ENCODE measurements around the gene SUMO2.
"Not testable (repeated sequence)": the region's sequence is repeated elsewhere in the genome, so short reads cannot be mapped to it uniquely, and the experiment has no call there.

Gene SUMO2

DNA sequence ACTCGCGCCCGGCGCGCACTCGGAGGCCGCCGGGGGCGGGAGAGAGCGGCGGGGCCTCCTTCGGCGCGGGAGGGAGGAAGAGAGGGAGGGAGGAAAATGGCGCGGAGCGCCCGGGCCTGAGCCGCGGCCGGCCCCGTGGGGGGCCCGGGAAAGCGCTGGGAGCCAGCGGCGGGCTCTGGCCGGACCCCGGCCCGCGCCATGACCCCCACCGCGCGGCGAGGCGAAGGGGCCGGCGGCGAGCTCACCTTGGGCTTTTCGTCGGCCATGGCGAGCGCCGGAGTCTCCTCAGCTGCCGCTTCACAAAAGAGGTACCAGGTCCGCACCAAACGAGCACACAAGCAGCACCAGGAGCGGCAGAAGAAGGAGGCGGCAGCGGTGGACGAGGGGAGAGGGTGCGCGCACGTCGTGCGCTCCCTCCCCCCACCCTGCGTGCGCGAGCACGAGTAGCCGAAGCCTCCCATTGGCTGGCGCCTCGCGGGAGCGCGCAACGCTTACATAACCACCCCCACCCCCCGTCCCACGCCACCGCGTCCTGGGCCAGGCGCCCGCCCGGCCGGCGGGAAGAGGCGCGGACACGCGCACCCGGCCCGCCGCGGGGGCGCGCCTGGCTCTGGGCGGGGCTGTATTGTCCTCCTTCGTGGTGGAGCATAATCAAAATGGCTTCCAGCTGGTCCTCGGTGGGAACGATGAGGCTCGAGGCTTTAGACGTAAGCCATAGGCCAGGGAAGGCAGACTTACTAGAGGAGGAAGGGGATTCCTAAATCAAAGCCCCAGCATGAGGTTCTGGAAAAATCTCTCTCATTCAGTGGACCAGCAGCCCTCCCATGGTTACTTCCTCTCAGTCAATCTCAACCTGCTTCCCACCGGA is at the start of gene SUMO2:
SUMO2 (minus strand) TSS at position 391 of the 868 bp plus-strand sequence; CDS start at position 266, 125 bp downstream.
- DNase-seq (ENCODE audit: low read depth in 2 of 2): peak; percentile 90 to 91

DNA sequence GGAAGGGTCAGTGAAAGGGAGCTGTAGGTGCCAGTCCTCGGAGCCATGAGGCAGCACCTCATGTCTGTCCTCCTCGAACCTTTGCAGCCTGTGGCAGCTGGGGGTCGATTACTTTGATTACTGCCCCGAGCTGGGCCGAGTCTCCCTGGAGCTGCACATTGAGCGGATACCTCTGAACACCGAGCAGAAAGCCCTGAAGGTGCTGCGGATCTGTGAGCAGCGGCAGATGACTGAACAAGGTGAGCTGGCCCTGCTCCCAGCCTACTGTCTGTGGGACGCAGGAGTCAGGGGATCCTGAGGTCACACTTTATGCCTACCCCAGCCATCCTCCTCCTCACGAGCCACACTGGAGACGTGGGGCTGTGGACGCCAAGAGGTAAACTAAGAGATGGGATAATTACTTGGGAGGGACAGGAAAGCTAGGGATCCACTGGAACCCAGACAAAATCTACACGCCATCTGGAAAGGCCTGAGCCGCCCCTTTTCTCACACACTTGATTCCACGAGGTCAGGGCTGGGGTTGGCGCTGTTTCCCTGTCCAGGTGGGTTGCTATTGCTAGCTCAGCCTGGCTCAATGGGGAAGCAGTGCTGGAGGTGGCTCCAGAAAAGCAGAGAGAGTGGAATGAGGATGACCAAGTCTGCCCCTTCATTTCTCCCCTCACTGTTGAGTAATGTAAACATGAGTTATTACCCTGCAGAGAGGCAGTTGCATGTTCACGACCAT is 49.1 kb upstream of the SUMO2 start:
- DNase-seq (ENCODE audit: low read depth in 2 of 2): no peak

DNA sequence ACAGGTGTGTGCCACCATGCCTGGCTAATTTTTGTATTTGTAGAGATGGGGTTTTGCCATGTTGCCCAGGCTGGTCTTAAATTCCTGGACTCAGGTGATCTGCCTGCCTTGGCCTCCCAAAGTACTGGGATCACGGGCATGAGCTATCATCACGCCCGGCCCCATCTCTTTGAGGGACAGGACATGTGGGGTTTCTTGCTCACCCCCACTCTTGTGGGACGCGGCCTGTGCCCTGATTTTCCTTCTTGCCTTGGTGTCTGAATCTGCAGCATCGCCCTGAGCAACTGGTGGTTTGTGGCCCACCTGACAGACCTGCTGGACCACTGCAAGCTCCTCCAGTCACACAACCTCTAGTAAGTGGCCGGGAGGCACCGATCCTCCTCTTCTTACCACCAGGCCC is 48.3 kb upstream of the SUMO2 start:
- DNase-seq (ENCODE audit: low read depth in 2 of 2): no peak

DNA sequence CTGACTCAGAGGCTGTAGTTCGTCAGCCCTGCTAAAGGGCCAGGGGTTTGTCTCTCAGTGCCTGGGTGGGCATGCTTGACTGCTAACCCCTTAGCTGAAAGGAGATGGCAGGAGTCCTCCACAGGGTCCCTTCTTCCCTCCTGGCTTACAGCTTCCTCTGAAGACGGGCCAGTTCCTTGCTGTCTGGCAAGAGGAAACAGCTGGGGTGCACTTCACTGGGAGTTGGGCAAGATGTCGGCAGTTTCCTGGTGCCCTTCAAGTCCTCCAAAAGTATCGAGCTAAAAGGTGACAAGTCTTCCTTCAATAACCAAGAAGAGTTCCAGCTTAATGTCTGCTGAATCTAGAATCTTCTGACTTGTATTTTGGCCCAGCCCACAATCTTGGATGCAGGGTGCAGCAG is 46.1 kb upstream of the SUMO2 start:
- no peak for DNase-seq (ENCODE audit: low read depth in 2 of 2)

DNA sequence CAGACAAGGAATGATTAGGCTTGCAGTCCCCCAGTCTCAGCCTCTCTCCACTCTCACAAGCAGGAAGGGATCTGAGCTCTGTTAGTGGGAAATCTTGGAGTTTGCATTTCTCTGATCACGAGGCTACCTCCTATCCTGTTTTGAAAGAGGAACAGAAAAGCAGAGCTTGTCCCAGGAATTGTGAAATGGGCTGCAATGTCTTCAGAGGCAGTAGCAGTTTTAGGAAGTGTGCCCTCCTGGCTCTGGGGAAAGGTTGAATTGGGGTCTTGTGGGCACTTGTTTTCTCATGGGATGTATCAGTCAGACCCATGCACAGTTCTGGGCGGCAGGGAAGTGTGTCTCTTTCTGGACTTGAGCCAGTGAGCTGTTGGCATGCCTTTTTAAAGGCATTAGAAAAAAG is 45.5 kb upstream of the SUMO2 start:
- DNase-seq (ENCODE audit: low read depth in 2 of 2): no peak

DNA sequence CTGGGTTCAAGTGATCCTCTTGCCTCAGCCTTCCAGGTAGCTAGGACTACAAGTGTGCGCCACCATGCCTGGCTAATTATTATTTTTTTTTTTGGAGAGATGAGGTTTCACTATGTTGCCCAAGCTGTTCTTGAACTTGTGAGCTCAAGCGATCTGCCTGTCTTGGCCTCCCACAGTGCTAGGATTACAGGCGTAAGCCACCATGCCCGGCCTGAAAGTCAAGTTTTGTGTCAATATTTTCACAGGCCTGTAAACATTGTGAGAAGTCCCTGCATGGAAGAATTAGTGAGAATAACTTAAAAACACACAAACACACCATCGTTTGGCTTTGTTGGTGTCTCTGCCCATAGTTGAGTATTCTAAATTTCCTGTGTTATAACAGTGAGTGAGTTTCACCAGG is 45.0 kb upstream of the SUMO2 start:
- DNase-seq (ENCODE audit: low read depth in 2 of 2): no peak

DNA sequence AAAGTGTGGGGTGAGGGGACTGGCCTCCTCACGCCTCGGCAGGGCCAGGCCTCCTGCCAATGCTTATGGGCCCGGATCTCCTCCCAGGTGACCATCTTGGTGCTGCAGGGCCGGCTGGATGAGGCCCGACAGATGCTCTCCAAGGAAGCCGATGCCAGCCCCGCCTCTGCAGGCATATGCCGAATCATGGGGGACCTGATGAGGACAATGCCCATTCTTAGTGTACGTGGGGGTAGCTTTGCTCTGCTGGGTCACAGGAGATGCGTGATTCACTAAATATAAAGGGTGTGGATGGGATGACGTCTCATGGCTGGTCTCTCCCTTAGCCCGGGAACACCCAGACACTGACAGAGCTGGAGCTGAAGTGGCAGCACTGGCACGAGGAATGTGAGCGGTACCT is 42.3 kb upstream of the SUMO2 start:
- DNase-seq (ENCODE audit: low read depth in 2 of 2): no peak

DNA sequence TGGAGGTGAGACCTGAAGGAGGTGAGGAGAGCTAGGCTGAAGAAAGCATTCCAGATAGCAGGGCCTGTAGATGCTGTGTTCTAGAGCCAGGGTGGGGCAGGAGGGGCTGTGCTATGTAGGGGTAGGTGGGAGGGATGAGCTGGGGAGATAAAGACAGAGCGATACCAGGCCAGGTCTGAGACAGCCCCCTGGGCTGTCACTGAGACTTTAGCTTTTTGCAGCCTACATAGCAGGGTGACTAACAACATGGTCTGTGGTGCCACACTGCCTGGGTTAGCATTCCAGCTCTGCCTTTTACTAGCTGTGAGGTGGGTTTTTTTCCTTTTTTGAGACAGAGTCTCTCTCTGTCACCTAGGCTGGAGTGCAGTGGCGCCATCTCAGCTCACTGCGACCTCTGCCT is 37.1 kb upstream of the SUMO2 start:
- DNase-seq (ENCODE audit: low read depth in 2 of 2): no peak

DNA sequence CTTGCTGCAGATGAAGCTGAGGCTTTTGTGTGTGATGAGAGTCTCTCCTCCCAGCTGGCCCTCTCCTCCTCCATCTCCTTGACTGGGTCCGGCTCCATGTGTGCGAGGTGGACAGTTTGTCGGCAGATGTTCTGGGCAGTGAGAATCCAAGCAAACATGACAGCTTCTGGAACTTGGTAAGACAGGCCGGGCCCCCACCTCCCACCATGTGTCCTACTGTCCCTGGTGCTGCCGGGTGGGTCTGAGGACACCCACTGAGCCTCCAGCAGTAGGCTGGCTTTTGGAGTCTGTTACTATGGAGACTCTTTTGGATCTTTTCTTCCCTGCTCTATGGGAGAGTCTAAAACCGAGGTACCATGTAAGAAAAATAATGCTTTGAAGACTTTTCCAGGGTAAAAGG is 35.4 kb upstream of the SUMO2 start:
- no peak for DNase-seq (ENCODE audit: low read depth in 2 of 2)

DNA sequence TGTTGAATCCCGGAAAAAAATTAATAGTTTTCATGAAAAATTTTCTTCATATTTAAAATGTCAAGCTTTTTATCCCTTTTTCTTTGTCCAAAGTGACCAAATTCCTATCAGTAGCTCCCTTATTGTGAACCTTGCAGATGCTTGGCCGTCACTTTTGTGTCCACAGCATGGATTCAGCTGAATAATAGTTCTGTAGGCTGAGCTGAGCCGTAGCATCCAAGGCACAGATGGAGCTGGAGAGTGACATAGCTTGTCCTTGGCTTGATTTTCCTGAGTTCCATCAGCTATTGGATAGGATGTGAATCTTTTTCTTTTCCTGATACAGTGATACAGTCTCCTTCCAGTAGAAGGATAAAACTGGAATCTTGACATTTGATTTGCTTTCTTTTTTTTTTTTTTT is 26.3 kb upstream of the SUMO2 start:
- no peak for DNase-seq (ENCODE audit: low read depth in 2 of 2)

DNA sequence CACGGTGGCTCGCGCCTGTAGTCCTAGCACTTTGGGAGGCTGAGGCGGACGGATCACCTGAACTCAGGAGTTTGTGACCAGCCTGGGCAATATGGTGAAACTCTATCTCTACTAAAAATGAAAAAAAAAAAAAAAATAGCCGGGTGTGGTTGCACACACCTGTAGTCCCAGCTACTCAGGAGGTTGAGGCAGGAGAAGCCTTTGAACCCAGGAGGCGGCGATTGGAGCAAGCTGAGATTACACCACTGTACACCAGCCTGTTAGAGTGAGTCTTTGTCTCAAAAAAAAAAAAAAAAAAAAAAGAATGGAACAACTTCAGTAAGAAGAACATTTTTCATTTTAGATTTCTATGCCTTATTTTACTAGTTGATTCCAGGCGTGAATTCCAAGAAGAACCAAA is 25.4 kb upstream of the SUMO2 start:
- DNase-seq (ENCODE audit: low read depth in 2 of 2): no peak

DNA sequence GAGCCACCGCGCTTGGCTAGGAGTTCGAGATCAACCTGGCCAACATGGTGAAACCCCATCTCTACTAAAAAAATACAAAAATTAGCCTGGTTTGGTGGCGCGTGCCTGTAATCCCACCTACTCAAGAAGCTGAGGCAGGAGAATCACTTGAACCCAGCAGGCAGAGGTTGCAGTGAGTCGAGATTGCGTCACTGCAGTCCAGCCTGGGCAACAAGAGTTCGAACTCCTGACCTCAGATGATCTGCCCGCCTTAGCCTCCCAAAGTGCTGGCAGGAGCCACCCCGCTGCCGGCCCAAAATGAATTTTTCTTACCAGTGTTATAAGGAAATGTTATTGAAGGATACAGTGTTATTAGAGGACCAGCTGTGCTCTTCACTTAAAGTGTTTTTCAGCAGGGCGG is 25.0 kb upstream of the SUMO2 start:
- DNase-seq (ENCODE audit: low read depth in 2 of 2): no peak

DNA sequence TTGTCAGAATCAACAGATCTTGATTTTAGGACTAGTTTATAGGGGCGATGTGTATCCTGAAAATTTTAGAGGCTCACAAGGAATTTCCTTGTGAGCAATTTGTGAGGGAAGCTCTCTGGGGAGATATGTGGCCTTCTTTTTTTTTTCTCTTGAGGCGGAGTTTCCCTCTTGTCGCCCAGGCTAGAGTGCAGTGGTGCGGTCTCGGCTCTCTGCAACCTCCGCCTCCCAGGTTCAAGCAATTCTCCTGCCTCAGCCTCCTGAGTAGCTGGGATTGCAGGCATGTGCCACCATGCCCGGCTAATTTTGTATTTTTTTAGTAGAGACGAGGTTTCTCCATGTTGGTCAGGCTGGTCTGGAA is 24.3 kb upstream of the SUMO2 start:
- not testable (repeated sequence) for DNase-seq (ENCODE audit: low read depth in 2 of 2)

DNA sequence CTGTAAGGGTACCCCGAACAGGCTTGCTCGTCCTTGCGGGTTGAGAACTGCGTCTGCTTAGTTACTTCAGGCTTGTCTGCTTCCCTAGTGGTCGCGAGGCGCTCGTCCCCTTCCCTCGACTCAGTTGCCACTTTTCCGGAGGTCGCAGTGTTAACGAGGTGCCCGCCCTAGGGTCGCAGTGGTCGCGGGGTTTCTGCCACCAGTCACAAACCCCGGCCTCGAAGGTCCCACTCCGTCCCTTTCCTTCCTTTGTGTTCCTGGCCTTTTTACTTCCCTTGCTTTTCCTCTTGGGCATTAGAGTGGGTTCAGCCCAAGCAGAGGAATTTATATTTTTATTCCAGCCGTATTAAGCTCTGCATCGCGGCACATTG is 23.0 kb upstream of the SUMO2 start:
- DNase-seq (ENCODE audit: low read depth in 2 of 2): no peak

DNA sequence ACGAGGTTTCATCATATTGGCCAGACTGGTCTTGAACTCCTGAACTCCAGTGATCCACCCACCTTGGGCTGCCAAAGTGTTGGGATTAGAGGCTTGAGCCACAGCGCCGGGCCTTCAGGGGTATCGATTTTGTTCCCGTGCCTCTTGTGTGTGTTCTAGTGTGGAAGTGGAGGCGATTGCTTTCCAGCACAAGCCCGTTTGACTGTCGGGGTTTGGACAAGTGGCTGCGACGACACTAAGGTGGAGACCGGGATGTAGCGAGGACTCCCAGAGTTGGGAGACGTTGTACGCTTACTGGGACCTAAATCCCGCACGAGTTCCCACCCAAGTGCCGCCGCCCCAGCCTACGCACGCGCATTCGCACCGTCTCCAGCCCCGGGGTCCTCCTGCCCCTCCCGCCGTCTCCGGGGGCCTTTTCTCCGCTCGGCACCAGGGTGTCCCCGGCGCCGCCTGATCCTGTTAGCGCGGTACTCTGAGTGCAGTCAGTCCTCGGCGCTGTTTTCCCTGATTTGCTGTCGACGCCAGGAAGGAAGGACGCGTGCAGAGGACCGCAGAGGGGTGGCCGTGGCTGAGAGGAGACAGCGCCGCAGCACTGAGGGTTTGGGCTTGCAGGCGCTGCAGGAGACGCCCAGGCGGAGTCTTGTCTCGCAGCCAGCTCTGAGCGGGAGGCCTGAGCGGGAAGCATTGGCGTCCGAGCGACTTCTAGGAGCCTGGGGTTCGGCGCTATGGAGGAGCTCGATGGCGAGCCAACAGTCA is 22.5 kb upstream of the SUMO2 start, which contains the start of gene NUP85:
NUP85 (plus strand) TSS at position 643 of the 756 bp plus-strand sequence; CDS start at position 726, 83 bp downstream.
- DNase-seq (ENCODE audit: low read depth in 2 of 2): peak; percentile 78 to 80

DNA sequence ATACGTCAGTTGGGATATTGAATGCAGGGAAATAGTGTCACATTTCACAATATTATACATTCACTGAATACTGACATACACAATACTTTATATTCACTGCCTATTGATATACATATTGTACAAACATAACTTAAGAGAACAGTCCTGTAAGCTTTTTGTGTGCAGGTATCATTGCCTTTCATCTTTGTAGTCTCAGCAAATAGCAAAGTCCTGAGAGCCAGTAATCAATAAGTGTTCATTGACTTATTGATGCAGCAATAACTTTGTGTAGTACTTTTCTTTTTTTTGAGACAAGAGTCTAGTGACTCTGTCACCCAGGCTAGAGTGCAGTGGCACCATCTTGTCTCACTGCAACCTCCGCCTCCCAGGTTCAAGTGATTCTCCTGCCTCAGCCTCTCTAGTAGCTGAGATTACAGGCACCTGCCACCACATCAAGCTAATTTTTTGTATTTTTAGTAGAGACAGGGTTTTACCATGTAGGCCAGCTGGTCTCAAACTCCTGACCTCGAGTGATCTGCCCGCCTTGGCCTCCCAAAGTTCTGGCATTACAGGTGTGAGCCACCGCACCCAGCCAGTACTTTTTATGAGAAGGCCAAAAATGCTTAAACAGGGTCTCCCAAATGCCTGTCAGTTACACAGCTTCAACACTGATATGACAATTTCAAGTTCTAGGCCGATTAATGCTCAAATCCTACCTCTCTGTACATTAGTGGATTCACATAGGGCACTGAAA is 17.3 kb upstream of the SUMO2 start:
- DNase-seq (ENCODE audit: low read depth in 2 of 2): no peak

DNA sequence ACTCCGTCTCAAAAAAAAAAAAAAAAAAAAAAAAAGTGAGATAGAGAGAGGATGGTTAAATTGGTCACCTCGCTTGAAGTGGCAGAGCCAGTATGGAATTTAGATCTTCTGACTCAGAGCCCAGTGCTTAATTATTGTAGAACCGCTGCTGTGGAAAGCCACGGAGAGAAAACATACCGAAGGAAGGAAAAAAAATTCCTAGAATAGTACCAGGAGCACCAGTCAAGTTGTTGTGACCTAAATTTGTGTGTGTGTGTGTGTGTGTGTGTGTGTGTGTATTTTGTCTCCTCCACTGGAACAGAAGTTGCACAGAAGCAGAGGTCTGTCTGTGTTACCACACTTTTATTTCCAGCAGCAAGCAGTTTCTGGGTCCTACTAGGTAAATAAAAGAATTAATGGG is 12.1 kb upstream of the SUMO2 start:
- no peak for DNase-seq (ENCODE audit: low read depth in 2 of 2)

DNA sequence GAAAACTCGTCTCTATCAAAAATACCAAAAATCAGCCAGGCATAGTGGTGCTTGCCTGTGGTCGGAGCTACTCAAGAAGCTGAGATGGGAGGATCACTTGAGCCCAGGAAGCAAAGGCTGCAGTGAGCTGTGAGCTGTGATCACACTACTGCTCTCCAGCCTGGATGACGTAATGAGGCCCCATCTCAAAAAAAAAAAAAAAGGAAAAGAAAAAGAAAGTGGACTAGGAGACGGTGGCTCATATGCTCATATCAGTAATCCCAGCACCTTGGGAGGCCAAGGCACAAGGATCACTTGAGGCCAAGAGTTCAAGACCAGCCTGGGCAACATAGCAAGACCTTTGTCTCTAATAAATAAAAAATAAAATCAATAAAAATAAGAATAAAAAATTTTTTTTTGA is 8.8 kb upstream of the SUMO2 start:
- DNase-seq (ENCODE audit: low read depth in 2 of 2): no peak

DNA sequence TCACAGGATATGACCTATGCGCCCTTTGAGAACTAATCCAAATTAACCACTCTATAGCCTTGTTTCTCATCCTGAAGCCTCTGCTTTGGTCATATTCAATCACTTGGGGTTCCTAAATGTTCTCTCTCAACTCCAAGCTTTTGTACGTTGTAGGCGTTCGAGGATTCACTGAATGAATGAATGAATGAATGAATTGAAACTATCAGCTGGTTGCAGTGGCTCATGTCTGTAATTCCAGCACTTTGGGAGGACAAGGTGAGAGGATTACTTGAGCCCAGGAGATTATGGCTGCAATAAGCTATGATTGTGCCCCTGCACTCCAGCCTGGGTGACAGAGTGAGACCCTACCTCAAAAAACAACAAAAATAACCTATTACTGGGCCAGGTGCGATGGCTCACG is 5.9 kb upstream of the SUMO2 start:
- no peak for DNase-seq (ENCODE audit: low read depth in 2 of 2)

DNA sequence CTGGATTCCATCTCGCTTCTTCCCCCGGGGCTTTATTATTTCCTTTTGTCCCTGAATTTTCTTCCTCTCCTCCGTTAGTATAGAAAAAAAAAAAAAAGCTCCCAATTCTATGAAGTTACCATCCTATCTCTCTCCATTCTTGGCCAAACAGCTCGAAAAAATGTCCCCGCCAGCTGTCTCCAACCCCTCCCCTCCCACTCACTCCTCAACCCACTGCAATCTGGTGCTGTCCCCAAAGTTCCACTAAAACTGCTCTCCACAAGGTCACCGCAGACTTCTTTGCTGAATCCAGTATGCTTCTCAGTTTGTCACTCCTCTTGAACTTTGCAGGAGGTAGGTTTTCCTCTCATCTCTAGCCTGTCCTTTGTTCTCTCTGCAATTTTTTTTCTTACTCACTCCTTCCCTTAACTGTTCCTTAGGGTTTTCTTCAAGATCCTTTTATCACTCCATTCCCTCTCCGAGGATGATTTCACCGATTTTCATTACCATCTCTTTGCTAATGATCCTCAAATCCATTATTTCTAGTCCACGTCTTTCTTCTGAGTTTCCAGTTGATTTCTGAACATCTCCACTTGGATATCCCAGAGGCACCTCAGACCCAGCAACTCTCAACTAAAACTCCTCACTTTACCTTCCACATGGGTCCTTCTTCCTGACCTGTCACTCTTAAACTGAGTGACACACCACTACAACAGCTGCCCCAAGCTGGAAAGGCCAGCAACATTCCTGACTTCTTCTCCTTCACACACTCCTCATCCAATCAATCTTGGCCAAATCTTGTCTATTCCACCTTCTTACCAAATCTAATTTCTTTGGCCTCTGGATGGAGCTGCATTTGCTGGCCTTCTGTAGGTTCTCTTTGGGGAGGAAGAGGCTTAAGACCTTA is 1.5 kb upstream of the SUMO2 start:
- no peak for DNase-seq (ENCODE audit: low read depth in 2 of 2)

DNA sequence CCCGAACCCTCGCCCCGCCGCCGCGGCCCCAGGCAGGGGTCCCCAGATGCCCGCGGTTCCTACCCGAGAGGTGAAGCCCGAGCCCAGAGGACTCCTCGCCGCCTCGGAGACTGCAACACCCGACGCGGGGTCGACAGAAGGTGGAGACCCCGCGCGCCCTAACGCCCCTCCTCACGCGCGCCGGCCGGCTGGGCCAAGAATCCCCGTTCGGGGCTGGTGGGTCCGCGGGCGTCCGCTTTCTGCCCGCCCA is 515 bp downstream of the SUMO2 start:
- no peak for DNase-seq (ENCODE audit: low read depth in 2 of 2)

Data from fibroblast of skin of left biceps (primary cell).